Progenitor cell of endocrine pancreas (in vitro differentiated cells): ENCODE data around the gene SRSF7. TPM values are rescaled to one million over a fixed set of nuclear protein-coding genes. Genes with fewer than 3 reads are reported as not detected.

Experiments used
- DNase-seq: peaks from one replicate; pipeline ENCODE4 v3.0.0; 2021; ENCODE audit warnings: low spot score; ENCODE audit not compliant: unreplicated experiment
- H3K27ac Mint-ChIP-seq: 2 replicates; pipeline ENCODE4 v1.8.0; 2021; ENCODE audit warnings: mild to moderate bottlenecking, moderate library complexity, mixed read lengths
- H3K27me3 Mint-ChIP-seq: 2 replicates; pipeline ENCODE4 v1.8.0; 2021; ENCODE audit warnings: mixed read lengths
- H3K36me3 Mint-ChIP-seq: 2 replicates; pipeline ENCODE4 v1.8.0; 2022; ENCODE audit warnings: mixed read lengths; ENCODE audit not compliant: insufficient read depth
- H3K4me1 Mint-ChIP-seq: 2 replicates; pipeline ENCODE4 v1.8.0; 2021; ENCODE audit warnings: low read depth, mixed read lengths
- H3K4me3 Mint-ChIP-seq: 2 replicates; pipeline ENCODE4 v1.8.0; 2021; ENCODE audit warnings: low read depth, mild to moderate bottlenecking, moderate library complexity, mixed read lengths
- H3K9me3 Mint-ChIP-seq: 2 replicates; pipeline ENCODE4 v1.8.0; 2021; ENCODE audit warnings: low read depth, mixed read lengths
- CTCF ChIP-seq: fragments of 200-600 bp; sonication (generic); IDR thresholded peaks from one replicate; pipeline ENCODE4 v1.5.0; 2021; ENCODE audit warnings: antibody characterized with exemption, mild to moderate bottlenecking; ENCODE audit not compliant: unreplicated experiment
- total RNA-seq: library from RNA; stranded (reverse); gene quantifications from 2 replicates; pipeline ENCODE4 v1.2.1, GENCODE V29; 2021

SRSF7 gene
- total RNA-seq, 1 donor from 2014 or later = 258 TPM

- Mint-ChIP-seq H3K36me3 (peaks cover 4% of the 10 kb centered on the region), H3K27ac (no peak overlapping the region), H3K27me3 (no peaks in the 10 kb centered on the region), H3K4me3 (no peak overlapping the region), H3K9me3 (no peaks in the 10 kb centered on the region), H3K4me1 (peaks cover 11% of the 10 kb centered on the region)
- no peak for TF ChIP-seq CTCF
- DNase-seq = no peak
Measured at GRCh38 chr2:38754506-38754905, 3.3 kb upstream of the SRSF7 start.

GRCh38 chr2:38754049-38754448 is 2.9 kb upstream of the SRSF7 start:
- peaks cover 7% of the 10 kb centered on the region for H3K36me3 Mint-ChIP-seq
- H3K4me1 Mint-ChIP-seq = peaks cover 14% of the 10 kb centered on the region
- H3K27me3 Mint-ChIP-seq = no peaks in the 10 kb centered on the region
- no peak overlapping the region for H3K4me3 Mint-ChIP-seq
- no peak for DNase-seq
- H3K9me3 Mint-ChIP-seq = no peaks in the 10 kb centered on the region
- TF ChIP-seq CTCF = no peak
- no peak overlapping the region for H3K27ac Mint-ChIP-seq

- DNase-seq = no peak
- H3K9me3 Mint-ChIP-seq = no peaks in the 10 kb centered on the region
- no peak for TF ChIP-seq CTCF
- peaks cover 32% of the 10 kb centered on the region for H3K4me1 Mint-ChIP-seq
- peak overlapping the region; percentile 99 for H3K27ac Mint-ChIP-seq
- H3K4me3 Mint-ChIP-seq = peak overlapping the region; percentile 92
- H3K36me3 Mint-ChIP-seq = peaks cover 26% of the 10 kb centered on the region
- no peaks in the 10 kb centered on the region for H3K27me3 Mint-ChIP-seq
Measured at GRCh38 chr2:38751596-38752410, 642 bp upstream of the SRSF7 start.

GRCh38 chr2:38750011-38750890 is 910 bp downstream of the SRSF7 start:
- H3K27ac Mint-ChIP-seq = peak overlapping the region; percentile 99
- peaks cover 39% of the 10 kb centered on the region for H3K36me3 Mint-ChIP-seq
- DNase-seq = peak; percentile 13
- peaks cover 44% of the 10 kb centered on the region for H3K4me1 Mint-ChIP-seq
- H3K4me3 Mint-ChIP-seq = peak overlapping the region; percentile 92
- no peak for TF ChIP-seq CTCF
- no peaks in the 10 kb centered on the region for H3K27me3 Mint-ChIP-seq
- no peaks in the 10 kb centered on the region for H3K9me3 Mint-ChIP-seq

- DNase-seq = no peak
- Mint-ChIP-seq H3K27ac (peak overlapping the region; percentile 88), H3K9me3 (no peaks in the 10 kb centered on the region), H3K27me3 (no peaks in the 10 kb centered on the region), H3K4me1 (peaks cover 44% of the 10 kb centered on the region), H3K36me3 (peaks cover 43% of the 10 kb centered on the region), H3K4me3 (peak overlapping the region; percentile 92)
- TF ChIP-seq CTCF = no peak
Measured at GRCh38 chr2:38748943-38749804, 2.0 kb downstream of the SRSF7 start.
